Raji (cell line): ENCODE measurements around the gene IRS2.

Source experiments
- POLR2A ChIP-seq: IDR thresholded peaks from 2 replicates; pipeline ENCODE4 v1.6.1; 2011; ENCODE audit warnings: low read depth, low read length, control low read depth; ENCODE audit not compliant: insufficient read depth

The IRS2 gene, protein sequence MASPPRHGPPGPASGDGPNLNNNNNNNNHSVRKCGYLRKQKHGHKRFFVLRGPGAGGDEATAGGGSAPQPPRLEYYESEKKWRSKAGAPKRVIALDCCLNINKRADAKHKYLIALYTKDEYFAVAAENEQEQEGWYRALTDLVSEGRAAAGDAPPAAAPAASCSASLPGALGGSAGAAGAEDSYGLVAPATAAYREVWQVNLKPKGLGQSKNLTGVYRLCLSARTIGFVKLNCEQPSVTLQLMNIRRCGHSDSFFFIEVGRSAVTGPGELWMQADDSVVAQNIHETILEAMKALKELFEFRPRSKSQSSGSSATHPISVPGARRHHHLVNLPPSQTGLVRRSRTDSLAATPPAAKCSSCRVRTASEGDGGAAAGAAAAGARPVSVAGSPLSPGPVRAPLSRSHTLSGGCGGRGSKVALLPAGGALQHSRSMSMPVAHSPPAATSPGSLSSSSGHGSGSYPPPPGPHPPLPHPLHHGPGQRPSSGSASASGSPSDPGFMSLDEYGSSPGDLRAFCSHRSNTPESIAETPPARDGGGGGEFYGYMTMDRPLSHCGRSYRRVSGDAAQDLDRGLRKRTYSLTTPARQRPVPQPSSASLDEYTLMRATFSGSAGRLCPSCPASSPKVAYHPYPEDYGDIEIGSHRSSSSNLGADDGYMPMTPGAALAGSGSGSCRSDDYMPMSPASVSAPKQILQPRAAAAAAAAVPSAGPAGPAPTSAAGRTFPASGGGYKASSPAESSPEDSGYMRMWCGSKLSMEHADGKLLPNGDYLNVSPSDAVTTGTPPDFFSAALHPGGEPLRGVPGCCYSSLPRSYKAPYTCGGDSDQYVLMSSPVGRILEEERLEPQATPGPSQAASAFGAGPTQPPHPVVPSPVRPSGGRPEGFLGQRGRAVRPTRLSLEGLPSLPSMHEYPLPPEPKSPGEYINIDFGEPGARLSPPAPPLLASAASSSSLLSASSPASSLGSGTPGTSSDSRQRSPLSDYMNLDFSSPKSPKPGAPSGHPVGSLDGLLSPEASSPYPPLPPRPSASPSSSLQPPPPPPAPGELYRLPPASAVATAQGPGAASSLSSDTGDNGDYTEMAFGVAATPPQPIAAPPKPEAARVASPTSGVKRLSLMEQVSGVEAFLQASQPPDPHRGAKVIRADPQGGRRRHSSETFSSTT (N-terminal part only)

DNA sequence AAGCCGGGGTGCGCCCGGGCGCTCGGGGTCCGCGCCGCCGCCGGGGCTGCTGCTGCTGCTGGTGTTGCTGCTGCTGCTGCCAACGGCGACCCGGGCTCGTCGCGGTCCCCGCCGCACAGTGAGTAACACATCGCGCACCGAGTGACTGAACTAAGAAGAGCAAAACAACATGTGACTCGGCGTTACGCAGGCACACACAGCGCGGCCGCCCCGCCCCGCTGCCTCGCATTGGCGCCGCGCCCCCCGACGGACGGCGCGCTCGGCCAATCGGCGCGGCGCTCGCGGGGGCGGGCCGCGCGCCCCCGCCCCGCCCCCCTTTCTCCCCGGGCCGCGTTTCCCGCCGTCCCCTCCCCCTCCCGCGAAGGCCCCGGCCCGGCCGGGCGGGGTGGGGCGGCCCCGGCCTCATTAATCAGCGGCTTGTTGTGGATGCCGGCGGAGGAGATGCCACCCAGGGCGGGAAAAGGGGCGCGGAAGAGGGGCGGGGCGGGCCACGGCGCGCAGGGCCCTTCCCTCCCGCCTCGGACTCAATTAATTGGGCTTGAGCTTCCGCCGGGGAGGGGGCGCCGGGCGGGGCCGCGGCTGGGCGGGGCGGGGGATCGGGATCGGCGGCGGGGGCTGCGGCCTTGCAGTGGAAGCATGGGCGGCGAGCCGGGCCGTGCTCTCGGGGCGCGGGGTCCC, at the start of gene IRS2:
TSS of gene IRS2 (minus strand) at position 127 of the 678 bp plus-strand sequence. CDS start 530 bp downstream, outside the sequence.
- TF ChIP-seq POLR2A: no peak

DNA sequence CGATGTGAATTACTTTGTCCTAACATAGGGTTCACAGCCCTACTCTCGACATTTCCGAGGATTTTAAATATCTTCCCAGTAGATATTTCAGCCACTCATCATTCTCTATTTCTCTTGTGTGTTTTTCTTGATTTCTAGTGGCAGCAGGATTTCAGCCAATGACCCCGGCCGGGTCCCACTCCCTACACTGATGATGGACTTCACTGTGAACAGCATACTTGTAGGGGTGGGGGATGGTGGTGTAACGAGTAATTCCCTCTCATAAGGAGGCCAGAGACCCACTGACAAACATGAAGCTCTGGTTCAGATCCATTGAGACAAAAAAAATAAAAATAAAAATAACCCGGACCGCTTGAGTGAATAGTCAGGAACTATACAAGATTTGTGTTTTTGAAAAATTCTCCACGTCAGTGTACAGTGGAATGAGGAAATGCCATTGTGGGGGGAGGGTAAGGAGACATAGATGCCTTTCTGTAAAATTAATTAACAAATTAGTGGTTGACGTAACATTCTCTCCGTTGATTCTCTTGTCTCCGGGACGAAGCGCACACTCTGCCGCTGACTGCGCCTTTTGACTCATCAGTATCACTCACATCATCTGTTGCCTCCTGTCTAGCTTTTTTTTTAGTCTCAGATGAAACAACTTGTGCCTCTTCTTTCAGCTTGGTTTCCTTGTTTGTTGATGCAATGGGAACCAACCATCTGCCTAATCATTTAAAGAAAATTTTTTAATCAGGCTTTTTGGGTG, 48.8 kb upstream of the IRS2 start:
- TF ChIP-seq POLR2A: no peak

DNA sequence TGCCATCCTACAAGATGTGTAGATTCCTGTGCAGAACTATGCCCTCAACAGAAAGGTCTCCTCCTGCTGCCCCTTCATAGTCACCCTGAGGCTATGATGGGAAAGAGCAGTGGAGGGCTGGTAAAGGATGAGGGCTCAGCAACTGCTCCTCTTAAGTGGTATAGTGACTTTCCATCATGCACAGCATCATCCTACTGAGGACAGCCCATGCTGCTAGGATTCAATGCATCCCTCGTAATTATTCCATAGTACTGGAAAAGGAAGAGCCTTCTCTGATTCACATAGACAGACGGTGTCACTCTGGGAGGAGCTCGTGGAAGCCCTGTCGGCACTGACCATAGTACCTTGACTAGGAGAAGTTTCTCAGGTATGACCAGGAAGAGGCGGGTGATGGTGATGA, 47.6 kb upstream of the IRS2 start:
- no peak for TF ChIP-seq POLR2A

DNA sequence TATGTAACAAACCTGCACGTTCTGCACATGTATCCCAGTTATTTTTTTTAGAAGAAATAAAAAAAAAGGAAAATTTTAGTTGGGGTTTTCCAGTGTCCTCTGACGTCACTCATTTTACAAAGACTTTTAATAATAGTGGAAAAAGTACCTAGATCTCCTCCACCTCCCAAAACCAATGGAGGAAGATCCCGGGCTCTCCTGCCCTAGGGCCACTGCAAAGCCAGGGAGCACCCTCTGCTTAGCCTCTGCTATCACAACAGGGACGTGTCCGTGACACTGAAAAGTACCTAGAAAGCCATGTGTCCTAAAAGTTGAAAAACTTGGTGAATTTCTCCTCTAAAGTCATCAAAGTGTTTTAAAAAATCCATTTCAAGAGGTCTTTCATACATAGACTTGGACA, 46.7 kb upstream of the IRS2 start:
- no peak for TF ChIP-seq POLR2A

DNA sequence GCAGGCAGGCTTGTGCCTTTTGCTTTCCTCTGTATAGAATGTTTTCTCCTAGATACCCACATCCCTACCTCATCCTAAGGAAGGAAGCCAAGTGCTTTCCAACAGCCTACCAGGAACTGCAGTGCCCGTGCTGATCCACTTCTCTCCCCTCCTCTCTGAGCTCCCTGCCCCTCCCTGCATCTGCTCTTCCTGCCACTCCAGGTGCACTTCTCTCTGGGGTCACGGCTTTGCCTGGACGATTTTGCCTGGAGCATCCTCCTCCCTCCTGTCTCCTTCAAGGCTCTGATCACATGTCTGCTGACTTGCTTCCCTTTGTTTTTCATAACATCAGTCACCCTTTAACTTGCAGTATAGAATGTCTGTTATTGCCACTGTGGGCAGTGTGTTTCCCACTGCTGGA, 34.7 kb upstream of the IRS2 start:
- TF ChIP-seq POLR2A: no peak

DNA sequence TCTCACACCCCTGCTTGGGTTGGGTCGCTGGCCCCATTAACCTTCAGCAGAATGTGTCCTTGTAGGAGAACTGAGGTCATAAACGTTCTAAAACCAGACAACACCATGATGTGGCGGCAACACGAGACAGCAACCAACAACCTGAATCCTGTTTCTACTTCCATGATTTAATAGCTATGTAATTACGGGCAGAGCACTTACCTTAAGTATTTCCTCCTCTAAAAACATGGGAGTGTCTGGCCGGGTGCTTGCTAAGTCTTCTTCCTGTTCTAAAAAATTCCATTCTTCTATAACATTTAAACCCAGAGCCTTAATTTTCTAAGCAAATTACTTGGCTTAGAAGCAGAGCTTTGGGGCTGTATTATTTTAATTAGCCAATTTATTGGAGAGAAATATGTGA, 33.5 kb upstream of the IRS2 start:
- TF ChIP-seq POLR2A: no peak

DNA sequence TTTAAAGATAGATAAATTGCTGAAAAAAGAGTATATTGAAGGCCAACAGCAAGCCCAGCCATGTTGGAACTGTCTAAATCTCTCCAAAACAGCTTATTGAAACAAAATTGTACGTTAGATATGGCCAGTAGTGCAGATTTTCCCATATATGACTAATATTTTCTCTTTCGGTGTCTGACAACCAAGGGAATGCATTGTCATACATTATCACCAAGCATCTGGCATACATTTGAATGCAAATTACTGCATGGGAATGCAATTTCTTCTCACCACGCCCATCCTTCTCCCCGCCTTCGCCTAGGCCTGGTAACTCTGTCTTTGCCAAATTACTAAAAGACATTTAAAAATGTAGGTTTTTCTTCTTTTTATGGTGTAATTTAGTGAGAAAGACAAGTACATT, 32.5 kb upstream of the IRS2 start:
- TF ChIP-seq POLR2A: no peak

DNA sequence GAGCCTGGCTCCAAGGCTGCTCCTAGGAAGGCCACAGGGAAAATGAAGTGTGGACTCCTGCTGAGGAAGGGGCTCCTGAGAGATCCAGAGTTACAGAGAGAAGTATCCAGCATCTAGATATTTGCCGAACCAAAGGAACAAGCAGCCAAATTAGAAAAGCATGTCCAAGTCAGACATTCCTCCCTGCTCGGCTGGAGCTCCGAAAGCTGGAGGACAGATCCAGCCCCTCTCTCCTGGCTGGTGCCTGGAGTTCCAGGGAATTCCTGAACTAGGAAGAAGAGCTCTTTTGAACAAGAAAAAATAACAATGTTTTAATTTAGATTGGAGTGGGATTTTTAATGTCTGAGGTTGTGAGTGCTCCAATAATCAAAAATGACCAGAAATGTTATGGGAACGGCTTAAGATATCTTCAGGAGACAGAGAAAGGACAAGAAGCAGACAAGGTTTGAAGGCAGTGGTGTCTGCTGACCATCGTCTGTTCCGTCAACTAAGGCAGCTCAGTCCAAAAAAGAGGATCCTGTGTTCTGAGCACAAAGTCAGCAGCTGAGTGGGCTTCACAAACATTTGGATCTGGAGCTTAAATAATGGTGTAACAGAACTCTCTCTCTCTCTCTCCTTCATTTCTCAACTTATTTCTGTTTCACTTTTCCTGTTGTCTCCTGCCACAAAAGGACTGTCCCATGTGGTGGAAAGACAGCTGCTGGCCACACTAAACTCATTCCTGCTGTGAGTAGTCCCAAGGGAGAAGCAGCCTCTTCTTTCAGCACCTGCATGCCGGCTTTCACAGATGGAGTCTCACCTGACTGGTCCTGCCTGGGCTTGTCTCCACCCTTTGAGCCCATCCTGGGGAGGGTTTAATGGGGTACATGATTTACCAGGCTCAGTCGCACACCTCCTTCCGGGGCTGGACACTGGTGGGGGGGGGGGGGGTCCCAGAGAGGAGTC, 31.5 kb upstream of the IRS2 start:
- TF ChIP-seq POLR2A: no peak

DNA sequence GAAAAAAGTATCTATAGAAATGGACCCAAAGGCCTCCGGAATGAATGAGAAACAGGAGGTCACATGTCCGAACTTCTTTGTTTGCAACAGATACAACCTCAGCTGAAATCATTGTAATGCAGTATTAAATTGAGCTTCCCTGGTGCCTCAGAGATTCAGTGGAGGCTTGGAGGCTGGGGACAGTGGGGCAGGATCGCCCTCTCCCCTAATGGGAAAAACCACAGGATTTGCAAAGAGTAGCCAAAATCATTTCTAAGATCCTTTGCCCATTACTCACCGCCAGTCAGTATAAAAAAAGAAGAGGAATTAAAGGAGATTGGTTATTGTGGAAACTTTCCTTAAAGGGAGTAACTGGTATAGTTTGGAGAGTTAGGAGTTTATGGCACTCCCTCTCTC, 30.4 kb upstream of the IRS2 start:
- TF ChIP-seq POLR2A: no peak

DNA sequence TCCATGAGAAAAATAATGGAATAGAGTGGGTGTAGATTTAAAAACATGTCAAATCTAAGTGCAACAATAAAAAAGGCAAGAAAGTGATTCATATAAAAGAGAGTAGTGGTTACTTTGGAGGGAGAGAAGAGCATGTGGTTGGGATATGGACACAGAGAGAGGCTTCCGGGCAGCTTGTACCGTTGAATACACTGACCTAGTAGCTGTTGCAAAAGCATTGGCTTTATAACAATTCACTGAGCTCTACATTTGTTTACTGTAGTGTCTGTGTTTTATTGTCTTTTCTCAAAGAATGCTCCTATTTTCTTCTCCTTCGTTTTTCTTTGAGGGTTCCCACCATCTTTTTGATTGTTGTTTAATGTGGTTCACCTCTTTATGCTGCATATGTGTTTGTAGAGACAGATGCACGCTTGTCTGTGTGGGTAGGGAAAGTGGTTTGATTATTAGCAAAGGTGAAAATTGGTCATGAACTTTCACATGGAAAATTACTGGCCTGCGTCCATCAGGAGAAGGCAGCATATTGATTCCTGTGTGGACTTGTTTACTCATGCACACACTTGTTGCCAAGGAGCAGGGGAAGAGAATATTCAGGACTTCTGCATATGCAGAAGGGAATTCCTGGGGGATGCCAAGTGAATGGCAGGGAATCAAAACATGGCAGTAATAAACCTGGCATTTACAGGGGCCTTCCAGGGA, 29.9 kb upstream of the IRS2 start:
- TF ChIP-seq POLR2A: no peak

DNA sequence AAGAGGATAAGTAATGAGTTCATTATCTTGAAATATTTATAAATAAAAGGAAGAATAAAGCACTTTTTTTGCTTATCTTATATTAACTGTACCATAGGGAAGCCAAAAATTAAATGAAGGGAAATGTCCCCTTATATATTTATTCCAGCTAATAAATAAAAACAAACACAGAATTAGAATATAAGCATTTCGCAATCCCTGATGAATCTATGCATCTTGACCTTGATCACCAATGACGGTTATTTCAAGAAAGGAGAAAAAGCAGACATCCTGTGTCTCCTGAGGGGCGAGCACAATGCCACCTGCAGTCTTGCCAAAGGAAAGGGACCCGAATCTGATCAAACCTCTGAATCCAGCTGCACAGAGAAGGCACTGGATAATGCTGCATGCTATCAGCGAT, 29.3 kb upstream of the IRS2 start:
- TF ChIP-seq POLR2A: no peak

DNA sequence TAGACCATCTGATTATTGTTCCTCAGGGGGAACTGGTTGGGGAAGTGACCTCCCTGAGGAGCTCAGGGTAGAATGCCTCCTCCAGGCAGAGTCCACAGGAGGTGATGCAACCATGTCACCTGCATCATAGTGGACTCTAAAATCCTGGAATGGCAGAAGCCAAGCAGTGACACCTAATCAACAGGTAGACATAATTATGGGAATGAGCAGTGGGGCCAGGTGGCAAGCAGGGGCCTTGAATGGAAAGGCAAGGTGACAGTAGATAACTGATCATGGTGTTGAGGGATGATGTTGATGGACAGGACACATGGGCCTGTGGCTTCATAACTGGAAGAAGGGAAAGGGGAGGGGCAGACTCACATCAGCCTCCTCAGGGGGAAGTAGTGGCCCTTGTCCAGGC, 27.3 kb upstream of the IRS2 start:
- no peak for TF ChIP-seq POLR2A

DNA sequence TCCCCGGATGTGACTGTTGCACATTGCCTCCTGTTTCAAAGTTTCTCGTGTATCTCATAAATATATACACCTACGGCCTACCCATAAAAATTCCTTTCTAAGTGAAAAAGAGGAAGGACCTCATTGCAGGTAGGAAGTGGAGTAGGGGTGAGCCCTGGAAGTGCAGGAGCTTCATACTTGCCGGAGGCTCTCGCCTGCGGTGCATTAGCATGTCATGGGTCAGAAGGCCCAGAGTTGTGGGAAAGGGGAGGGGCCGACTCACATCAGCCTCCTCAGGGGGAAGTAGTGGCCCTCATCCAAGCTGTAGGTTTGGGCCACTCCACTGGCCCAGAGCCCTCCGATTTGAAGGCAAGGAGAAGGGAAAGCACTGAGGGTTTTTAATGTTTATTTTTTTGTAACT, 26.0 kb upstream of the IRS2 start:
- no peak for TF ChIP-seq POLR2A
